A673 (cell line): ENCODE measurements around the gene STK38L. TPM values are rescaled to one million over a fixed set of nuclear protein-coding genes. Genes with fewer than 3 reads are reported as not detected.

ENCODE experiments used
- BruUV-seq: library from RNA; stranded (reverse); fragments of 400-500 nt; replicated peaks from 2 replicates; lab custom pipeline; 2021; lab: Mats Ljungman, UMichigan
- CTCF ChIA-PET: fragments of 300-600 bp; sonication (Branson Sonifier 250); formaldehyde crosslinking; loops from one replicate; lab custom pipeline; 2022; ENCODE audit warnings: antibody characterized with exemption; lab: Charles Lee
- POLR2A ChIA-PET: fragments of 300-600 bp; sonication (Branson Sonifier 250); formaldehyde crosslinking; loops from one replicate; lab custom pipeline; 2022; ENCODE audit warnings: antibody characterized with exemption; ENCODE audit not compliant: low non-redundant PET; lab: Charles Lee
- DNase-seq: peaks from one replicate; pipeline ENCODE4 v3.0.0-alpha.2; 2015; ENCODE audit warnings: low spot score
- H3K27ac ChIP-seq: fragments of 200-600 bp; sonication (generic); 2 replicates; pipeline ENCODE4 v1.5.1; 2016; ENCODE audit warnings: mixed run types, low read depth, mild to moderate bottlenecking, mixed read lengths, antibody characterized with exemption, low read length; ENCODE audit not compliant: poor library complexity, severe bottlenecking
- H3K27me3 ChIP-seq: fragments of 200-600 bp; sonication (generic); replicated peaks from 2 replicates; pipeline ENCODE4 v1.6.1; 2017; ENCODE audit warnings: mixed run types, low read depth, mild to moderate bottlenecking, mixed read lengths, antibody characterized with exemption, low read length; ENCODE audit not compliant: insufficient read depth, poor library complexity
- H3K36me3 ChIP-seq: fragments of 200-600 bp; sonication (generic); 2 replicates; pipeline ENCODE4 v1.6.1; 2016; ENCODE audit warnings: mixed run types, mild to moderate bottlenecking, mixed read lengths, antibody characterized with exemption, low read length; ENCODE audit not compliant: insufficient read depth, poor library complexity, severe bottlenecking
- H3K4me1 ChIP-seq: fragments of 200-600 bp; sonication (generic); 2 replicates; pipeline ENCODE4 v1.6.1; 2017; ENCODE audit warnings: mixed run types, mild to moderate bottlenecking, mixed read lengths, antibody characterized with exemption, low read length; ENCODE audit not compliant: insufficient read depth, poor library complexity, severe bottlenecking
- H3K4me3 ChIP-seq: fragments of 200-600 bp; sonication (generic); 2 replicates; pipeline ENCODE4 v1.5.1; 2016; ENCODE audit warnings: low read depth, mixed run types, mild to moderate bottlenecking, mixed read lengths, low read length; ENCODE audit not compliant: poor library complexity, severe bottlenecking
- H3K9me3 ChIP-seq: fragments of 200-600 bp; sonication (generic); 2 replicates; pipeline ENCODE4 v1.6.1; 2016; ENCODE audit warnings: mixed run types, low read depth, mild to moderate bottlenecking, mixed read lengths, antibody characterized with exemption, low read length; ENCODE audit not compliant: poor library complexity, severe bottlenecking
- CTCF ChIP-seq: fragments of 300-800, 200-600 bp; sonication (generic); conservative IDR thresholded peaks from 2 replicates; pipeline ENCODE4 v1.5.1; 2017; ENCODE audit warnings: low read depth, mild to moderate bottlenecking, antibody characterized with exemption, low read length, moderate library complexity, mixed read lengths
- EZH2 ChIP-seq: fragments of 200-600 bp; sonication (generic); IDR thresholded peaks from 2 replicates; pipeline ENCODE4 v1.6.1; 2017; ENCODE audit warnings: borderline replicate concordance, low read depth, mild to moderate bottlenecking, mixed read lengths, antibody characterized with exemption, low read length; ENCODE audit not compliant: poor library complexity, severe bottlenecking
- intact Hi-C: fragments of 100-400 bp; cut with micrococcal nuclease; formaldehyde crosslinking; loops from one replicate; pipeline ENCODE4 v1.10.0; 2022; ENCODE audit not compliant: unreplicated experiment
- total RNA-seq: library from RNA; stranded (reverse); gene quantifications from 2 replicates; pipeline ENCODE4 v1.2.3, GENCODE V29; 2021

The STK38L gene
- total RNA-seq, 1 experiment from 2014 or later: 21.0 TPM

GRCh38 chr12:27343255-27344000 lies 99.3 kb downstream of the STK38L start:
- ChIA-PET CTCF (no interaction called here), POLR2A (no interaction called here)
- no peak for DNase-seq
- intact Hi-C loops: no loop called here
- no TSS peak for BruUV-seq
- TF ChIP-seq CTCF: no peak
- no peak for TF ChIP-seq EZH2
- Histone ChIP-seq H3K9me3 (no peaks in the 10 kb centered on the region), H3K36me3 (no peaks in the 10 kb centered on the region), H3K4me3 (no peak overlapping the region), H3K27ac (no peak overlapping the region), H3K4me1 (no peaks in the 10 kb centered on the region), H3K27me3 (no peaks in the 10 kb centered on the region)

- no peaks in the 10 kb centered on the region for H3K27me3 ChIP-seq
- H3K36me3 ChIP-seq: no peaks in the 10 kb centered on the region
- no peaks in the 10 kb centered on the region for H3K9me3 ChIP-seq
- no peak overlapping the region for H3K4me3 ChIP-seq
- TF ChIP-seq CTCF (no peak), EZH2 (no peak)
- ChIA-PET CTCF (no interaction called here), POLR2A (no interaction called here)
- no peak overlapping the region for H3K27ac ChIP-seq
- DNase-seq: no peak
- no peaks in the 10 kb centered on the region for H3K4me1 ChIP-seq
- intact Hi-C loops: no loop called here
- BruUV-seq: no TSS peak
Observed at GRCh38 chr12:27344246-27344645, 100.2 kb downstream of the STK38L start.

GRCh38 chr12:27344760-27345159 lies 100.7 kb downstream of the STK38L start:
- no TSS peak for BruUV-seq
- Histone ChIP-seq H3K4me1 (no peaks in the 10 kb centered on the region), H3K36me3 (no peaks in the 10 kb centered on the region), H3K27ac (no peak overlapping the region), H3K27me3 (no peaks in the 10 kb centered on the region), H3K9me3 (no peaks in the 10 kb centered on the region), H3K4me3 (no peak overlapping the region)
- intact Hi-C loops: no loop called here
- DNase-seq: no peak
- POLR2A ChIA-PET: no interaction called here
- TF ChIP-seq EZH2: no peak
- TF ChIP-seq CTCF: no peak
- CTCF ChIA-PET: no interaction called here
